Sigmoid colon (tissue), 7 donors: ENCODE measurements around the gene SLC25A13. TPM values are rescaled to one million over a fixed set of nuclear protein-coding genes. Genes with fewer than 3 reads are reported as not detected.

ENCODE experiments used
- DNase-seq: peaks from one replicate; pipeline ENCODE4 v3.0.0-alpha.2; 2019
- H3K27ac ChIP-seq, 4 donors: fragments of 200-600 bp; sonication (generic); one replicate each; pipeline ENCODE4 v1.5.1; 2016 to 2019; ENCODE audit warnings: mild to moderate bottlenecking in 1 of 4
- H3K27me3 ChIP-seq, 3 donors: fragments of 200-600 bp; sonication (generic); one replicate each; pipeline ENCODE4 v1.5.1; 2019; ENCODE audit warnings: mild to moderate bottlenecking in 1 of 3
- H3K36me3 ChIP-seq, 4 donors: fragments of 200-600 bp; sonication (generic); one replicate each; pipeline ENCODE4 v1.5.1; 2016 to 2019
- H3K4me1 ChIP-seq, 4 donors: fragments of 200-600 bp; sonication (generic); one replicate each; pipeline ENCODE4 v1.5.1; 2017 to 2019
- H3K4me3 ChIP-seq, 4 donors: fragments of 200-600 bp; sonication (generic); one replicate each; pipeline ENCODE4 v1.5.1; 2017 to 2019; ENCODE audit warnings: mild to moderate bottlenecking in 2 of 4, moderate library complexity in 1 of 4
- H3K9me3 ChIP-seq, 4 donors: fragments of 200-600 bp in 3 of 4; sonication (generic) in 3 of 4; one replicate each; pipeline versions ENCODE4 v1.5.1 to v1.6.1; 2013 to 2019
- CTCF ChIP-seq, 4 experiments: fragments of 450-650 bp in 3 of 4; fragments of 200-600 bp in 1 of 4; IDR thresholded peaks; one replicate each; pipeline ENCODE4 v1.5.1; 2016 to 2019; ENCODE audit warnings: antibody characterized with exemption in 4 of 4, mild to moderate bottlenecking in 3 of 4, moderate library complexity in 2 of 4
- EP300 ChIP-seq, 4 donors: sonication (generic); formaldehyde crosslinking; IDR thresholded peaks; one replicate each; pipeline ENCODE4 v1.6.1; 2017; ENCODE audit warnings: antibody characterized with exemption in 4 of 4
- POLR2A ChIP-seq, 2 donors: fragments of 450-650 bp; IDR thresholded peaks; one replicate each; pipeline ENCODE4 v1.6.1; 2016; ENCODE audit warnings: antibody characterized with exemption in 2 of 2, mild to moderate bottlenecking in 2 of 2, moderate library complexity in 2 of 2
- POLR2AphosphoS5 ChIP-seq, 4 donors: sonication (generic); formaldehyde crosslinking; IDR thresholded peaks; one replicate each; pipeline ENCODE4 v1.6.1; 2017; ENCODE audit warnings: antibody characterized with exemption in 4 of 4
- WGBS, 2 donors: extraction: QIAGEN DNeasy Blood & Tissue Kit; methylation state at CpG; one replicate each; pipeline ENCODE4 v1.1.7; 2013; 5-methylcytosine and 5-hydroxymethylcytosine counted together
- intact Hi-C: fragments of 100-400 bp; cut with DNase I; formaldehyde crosslinking; loops from one replicate; pipeline ENCODE4 v1.15.1; 2023
- polyA plus RNA-seq, 3 donors: library from polyadenylated mRNA; stranded (reverse); fragments of 200-250 nt; gene quantifications; one replicate each; pipeline ENCODE4 v1.2.3, GENCODE V29; 2013
- total RNA-seq, 4 donors: library from RNA; depleted of rRNA; stranded (reverse); fragments of >200 nt; gene quantifications; one replicate each; pipeline ENCODE4 v1.1.0, GENCODE V29; 2016
- donor health status: healthy with polysubstance abuse.
- donor health status: Bipolar disorder and iron deficiency.
- donor health status: healthy.

Gene SLC25A13
- total and polyA plus RNA-seq, 7 donors: 10.7 to 33.0 (median 20.8) TPM

- Histone ChIP-seq H3K36me3 (no peaks in the 10 kb centered on the region), H3K4me1 (peaks cover 0 to 11% (median 0%) of the 10 kb centered on the region in 4 donors), H3K27ac (no peak overlapping the region), H3K4me3 (no peak overlapping the region), H3K9me3 (no peaks in the 10 kb centered on the region), H3K27me3 (no peaks in the 10 kb centered on the region)
- DNase-seq: no peak
- TF ChIP-seq CTCF (IDR thresholded peaks at IDR 0.05) (no peak), POLR2AphosphoS5 (IDR thresholded peaks at IDR 0.05) (no peak), EP300 (IDR thresholded peaks at IDR 0.05) (no peak), POLR2A (IDR thresholded peaks at IDR 0.05) (no peak)
- intact Hi-C loops: no loop called here
- 67 to 91% methylated on average over 3 of the region's 3 CpGs for WGBS, 2 donors
Measured at GRCh38 chr7:96287132-96287531, 34.8 kb downstream of the SLC25A13 start.

DNA sequence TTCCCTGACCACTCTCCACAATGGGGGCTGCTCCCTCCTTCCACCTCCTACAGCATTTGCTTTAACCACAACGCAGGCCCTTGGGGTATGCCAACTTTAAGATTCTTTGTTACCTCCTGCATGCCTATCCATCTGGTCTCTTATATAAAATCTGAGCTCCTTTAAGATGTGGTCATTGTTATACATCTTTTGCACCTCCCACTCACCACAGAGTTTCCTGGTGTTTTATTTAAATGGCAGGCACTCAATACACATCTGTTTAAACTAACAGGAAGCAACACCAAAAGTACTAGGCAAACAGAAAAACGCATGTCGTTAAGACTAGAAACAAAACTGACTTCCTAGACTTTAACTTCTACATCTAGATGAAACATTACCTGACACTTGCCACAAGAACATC lies 36.3 kb downstream of the SLC25A13 start:
- intact Hi-C loops: no loop called here
- peaks cover 0 to 11% (median 0%) of the 10 kb centered on the region in 4 donors for H3K4me1 ChIP-seq
- H3K27ac ChIP-seq: no peak overlapping the region
- TF ChIP-seq CTCF (IDR thresholded peaks at IDR 0.05) (no peak), POLR2A (IDR thresholded peaks at IDR 0.05) (no peak), POLR2AphosphoS5 (IDR thresholded peaks at IDR 0.05) (no peak), EP300 (IDR thresholded peaks at IDR 0.05) (no peak)
- no peaks in the 10 kb centered on the region for H3K36me3 ChIP-seq
- WGBS, 2 donors: 22 to 38% methylated on average over 3 of the region's 3 CpGs
- H3K9me3 ChIP-seq: no peaks in the 10 kb centered on the region
- no peak for DNase-seq
- H3K27me3 ChIP-seq: no peaks in the 10 kb centered on the region
- H3K4me3 ChIP-seq: no peak overlapping the region

DNA sequence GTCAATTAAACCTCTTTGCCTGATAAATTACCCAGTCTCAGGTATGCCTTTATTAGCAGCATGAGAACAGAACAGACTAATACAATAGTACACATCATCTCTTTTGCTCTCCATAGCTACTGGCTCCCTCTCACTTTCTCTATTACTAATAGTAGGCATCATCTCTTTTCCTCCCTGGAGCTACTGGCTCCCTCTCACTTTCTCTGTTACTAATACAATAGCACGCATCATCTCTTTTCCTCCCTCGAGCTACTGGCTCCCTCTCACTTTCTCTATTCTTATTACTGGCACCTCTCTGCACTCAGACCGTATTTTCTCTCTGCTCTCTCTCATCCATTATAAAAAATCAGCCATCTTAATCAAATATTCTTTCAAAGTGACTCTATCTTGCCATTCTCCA lies 37.1 kb downstream of the SLC25A13 start:
- no peak for DNase-seq
- Histone ChIP-seq H3K4me3 (no peak overlapping the region), H3K27ac (no peak overlapping the region), H3K4me1 (peaks cover 0 to 11% (median 0%) of the 10 kb centered on the region in 4 donors), H3K36me3 (no peaks in the 10 kb centered on the region), H3K9me3 (no peaks in the 10 kb centered on the region), H3K27me3 (no peaks in the 10 kb centered on the region)
- WGBS, 2 donors: 88 to 93% methylated on average over 3 of the region's 3 CpGs
- TF ChIP-seq POLR2AphosphoS5 (IDR thresholded peaks at IDR 0.05) (no peak), POLR2A (IDR thresholded peaks at IDR 0.05) (no peak), CTCF (IDR thresholded peaks at IDR 0.05) (no peak), EP300 (IDR thresholded peaks at IDR 0.05) (no peak)
- intact Hi-C loops: no loop called here

DNA sequence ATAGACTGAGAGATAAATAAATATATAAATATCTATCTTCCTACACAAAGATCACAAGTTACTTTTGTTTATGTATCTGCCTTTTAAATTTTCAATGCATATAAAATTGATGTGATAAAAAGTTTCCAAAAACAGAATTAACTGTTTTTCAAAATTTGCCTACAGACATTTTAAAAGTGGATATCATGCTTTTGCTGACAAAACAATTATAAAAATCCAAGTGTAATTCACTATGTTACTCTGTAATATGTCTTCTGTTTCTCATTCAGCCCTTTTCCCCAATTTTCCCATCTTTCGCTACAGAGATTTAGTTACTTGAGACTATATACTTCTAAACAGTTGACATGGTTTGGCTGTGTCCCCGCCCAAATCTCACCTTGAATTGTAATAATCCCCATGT lies 37.7 kb downstream of the SLC25A13 start:
- Histone ChIP-seq H3K4me1 (peaks cover 0 to 11% (median 0%) of the 10 kb centered on the region in 4 donors), H3K36me3 (no peaks in the 10 kb centered on the region), H3K27me3 (no peaks in the 10 kb centered on the region), H3K4me3 (no peak overlapping the region), H3K27ac (no peak overlapping the region), H3K9me3 (no peaks in the 10 kb centered on the region)
- no peak for DNase-seq
- WGBS, 2 donors: 96 to 97% methylated on average over 2 of the region's 2 CpGs
- intact Hi-C loops: no loop called here
- TF ChIP-seq POLR2A (IDR thresholded peaks at IDR 0.05): no peak
- TF ChIP-seq POLR2AphosphoS5 (IDR thresholded peaks at IDR 0.05): no peak
- TF ChIP-seq EP300 (IDR thresholded peaks at IDR 0.05): no peak
- no peak for TF ChIP-seq CTCF (IDR thresholded peaks at IDR 0.05)

DNA sequence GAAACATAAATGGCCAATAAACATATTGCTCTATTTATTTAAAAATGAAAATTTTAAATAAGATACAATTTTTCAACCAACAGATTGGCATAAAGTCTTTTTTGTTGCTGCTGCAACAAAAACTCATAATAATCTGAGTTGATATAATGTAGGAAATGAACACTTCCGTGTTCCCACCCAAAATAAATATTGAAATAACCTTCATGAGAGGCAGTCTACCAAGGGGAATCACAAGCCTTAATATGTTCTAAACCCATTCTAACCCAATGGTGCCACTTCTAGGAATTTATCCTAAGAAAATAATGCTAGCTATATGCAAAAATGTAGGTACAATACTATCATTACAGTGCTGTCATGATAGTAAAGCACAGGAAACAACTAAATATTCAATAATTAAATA lies 39.1 kb downstream of the SLC25A13 start:
- no peak overlapping the region for H3K27ac ChIP-seq
- WGBS, 2 donors: 16 to 67% methylated on average over 1 of the region's 1 CpG
- no peaks in the 10 kb centered on the region for H3K9me3 ChIP-seq
- no peak for TF ChIP-seq POLR2AphosphoS5 (IDR thresholded peaks at IDR 0.05)
- no peak for TF ChIP-seq EP300 (IDR thresholded peaks at IDR 0.05)
- TF ChIP-seq POLR2A (IDR thresholded peaks at IDR 0.05): no peak
- TF ChIP-seq CTCF (IDR thresholded peaks at IDR 0.05): no peak
- no peaks in the 10 kb centered on the region for H3K36me3 ChIP-seq
- intact Hi-C loops: no loop called here
- H3K4me3 ChIP-seq: no peak overlapping the region
- peaks cover 0 to 11% (median 0%) of the 10 kb centered on the region in 4 donors for H3K4me1 ChIP-seq
- no peaks in the 10 kb centered on the region for H3K27me3 ChIP-seq
- DNase-seq: no peak
